AG09319 (cell line): ENCODE results near the gene BTRC.

Source experiments
- DNase-seq: peaks from one replicate; pipeline ENCODE4 v3.0.0-alpha.2; 2010; ENCODE audit warnings: low read depth; ENCODE audit errors: extremely low read depth
- TF ChIP-seq, protein P1 (sequence below): IDR thresholded peaks from 2 replicates; pipeline ENCODE4 v1.5.1; 2011; ENCODE audit warnings: low read depth, mild to moderate bottlenecking, inconsistent platforms, low read length, moderate library complexity

BTRC gene

DNA sequence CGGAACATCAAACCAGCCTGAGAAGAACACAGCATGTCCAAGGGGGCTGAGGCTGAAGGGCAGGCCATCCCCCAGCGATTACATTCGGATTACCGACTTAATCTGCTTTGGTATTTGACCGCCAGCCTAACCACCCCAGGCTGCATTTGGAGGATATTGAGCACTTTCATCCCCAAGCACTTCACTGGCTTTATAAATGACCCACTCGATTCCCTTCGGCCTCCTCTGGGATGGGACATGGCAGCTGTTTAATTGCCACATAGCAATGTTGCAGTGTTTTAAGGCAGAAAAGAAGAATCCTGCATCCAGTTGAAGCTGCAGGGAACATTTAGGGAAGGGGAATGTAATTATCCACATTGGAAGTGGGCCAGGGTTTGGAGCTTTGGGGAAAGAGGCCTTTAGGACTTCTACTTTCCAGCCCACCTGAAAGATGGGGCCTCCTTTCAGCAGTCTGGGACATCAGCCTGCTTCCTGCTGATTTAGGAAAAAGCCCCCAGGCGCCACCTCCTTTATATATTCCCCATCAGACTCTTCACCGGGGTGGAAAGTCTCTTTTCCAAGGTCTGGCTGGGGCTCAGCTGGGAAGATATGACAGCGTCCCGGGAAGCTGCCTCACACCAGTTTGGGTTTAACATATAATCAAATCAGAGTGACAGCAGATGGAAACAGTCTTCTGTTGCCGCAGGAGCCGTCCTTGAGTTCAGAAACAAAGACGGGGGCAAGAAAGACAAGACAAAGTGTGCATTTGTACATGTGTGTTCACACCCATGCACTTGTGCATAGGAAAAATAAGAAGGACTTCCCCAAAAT, 243.3 kb downstream of the BTRC start:
- TF ChIP-seq, protein P1, sequence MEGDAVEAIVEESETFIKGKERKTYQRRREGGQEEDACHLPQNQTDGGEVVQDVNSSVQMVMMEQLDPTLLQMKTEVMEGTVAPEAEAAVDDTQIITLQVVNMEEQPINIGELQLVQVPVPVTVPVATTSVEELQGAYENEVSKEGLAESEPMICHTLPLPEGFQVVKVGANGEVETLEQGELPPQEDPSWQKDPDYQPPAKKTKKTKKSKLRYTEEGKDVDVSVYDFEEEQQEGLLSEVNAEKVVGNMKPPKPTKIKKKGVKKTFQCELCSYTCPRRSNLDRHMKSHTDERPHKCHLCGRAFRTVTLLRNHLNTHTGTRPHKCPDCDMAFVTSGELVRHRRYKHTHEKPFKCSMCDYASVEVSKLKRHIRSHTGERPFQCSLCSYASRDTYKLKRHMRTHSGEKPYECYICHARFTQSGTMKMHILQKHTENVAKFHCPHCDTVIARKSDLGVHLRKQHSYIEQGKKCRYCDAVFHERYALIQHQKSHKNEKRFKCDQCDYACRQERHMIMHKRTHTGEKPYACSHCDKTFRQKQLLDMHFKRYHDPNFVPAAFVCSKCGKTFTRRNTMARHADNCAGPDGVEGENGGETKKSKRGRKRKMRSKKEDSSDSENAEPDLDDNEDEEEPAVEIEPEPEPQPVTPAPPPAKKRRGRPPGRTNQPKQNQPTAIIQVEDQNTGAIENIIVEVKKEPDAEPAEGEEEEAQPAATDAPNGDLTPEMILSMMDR: no peak
- no peak for DNase-seq

DNA sequence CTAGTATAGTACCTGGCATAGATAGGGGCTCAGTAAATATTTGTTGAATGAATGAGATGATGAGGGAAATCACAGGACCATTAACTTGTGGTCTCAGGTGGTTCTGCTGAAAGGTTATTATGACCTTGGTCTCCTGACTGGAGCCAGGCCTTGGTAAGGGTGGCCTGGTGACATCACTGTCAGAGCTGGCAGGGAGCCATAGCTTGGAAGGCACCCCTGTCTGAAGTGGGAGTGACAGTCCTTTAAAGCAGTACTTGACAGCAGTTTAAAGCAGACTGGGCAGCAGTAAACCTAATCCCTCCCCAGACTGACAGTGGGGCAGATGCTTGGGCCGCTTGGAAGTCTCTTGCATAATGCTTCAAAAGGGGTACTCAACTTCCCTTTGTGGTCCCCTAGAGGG, 247.6 kb downstream of the BTRC start:
- TF ChIP-seq, protein P1: no peak

DNA sequence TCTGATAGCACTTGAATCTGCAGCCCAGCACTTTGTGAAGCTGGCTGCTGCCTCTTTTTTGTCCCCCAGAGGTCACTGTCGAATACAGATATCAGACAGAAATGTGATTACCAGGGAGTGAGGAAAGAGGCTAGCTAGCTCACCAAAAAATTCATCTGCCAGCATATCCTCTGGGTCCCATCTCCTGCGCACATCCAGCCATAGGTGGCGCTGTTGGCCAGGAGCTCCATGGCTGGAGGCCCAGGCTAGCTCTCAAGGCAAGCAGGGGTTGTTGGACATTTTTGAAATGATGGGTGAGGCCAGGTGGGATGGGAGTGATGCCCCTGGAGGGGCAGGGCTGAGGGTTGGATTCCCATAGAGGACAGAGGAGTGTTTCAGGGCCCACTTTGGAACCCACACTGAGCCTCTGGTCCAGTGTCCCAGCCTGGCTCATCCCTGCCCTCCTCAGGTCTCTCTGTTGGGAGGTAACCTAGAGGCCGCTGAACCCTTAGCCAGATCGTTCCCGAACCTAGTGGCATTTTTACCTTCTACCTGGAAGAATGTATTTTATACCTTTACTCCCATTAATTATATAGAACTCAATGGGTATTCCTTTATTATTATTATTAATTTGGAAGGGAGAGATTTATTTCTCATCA, 248.9 kb downstream of the BTRC start:
- DNase-seq: peak; percentile 20
- TF ChIP-seq, protein P1: peak; percentile 94

More for the DNA sequence above, 247.6 kb downstream of the BTRC start:
- no peak for DNase-seq
